ENCODE data around the gene MAP1LC3B.

MAP1LC3B gene

GRCh38 chr16:87436225-87437172, 44.4 kb downstream of the MAP1LC3B start:
- no peak for TF ChIP-seq CTCF (IDR thresholded peaks at IDR 0.05; ENCODE audit: low read depth, low read length)
- no peak for DNase-seq (ENCODE audit: extremely low read depth, low read depth)

GRCh38 chr16:87437327-87437726, 45.2 kb downstream of the MAP1LC3B start:
- TF ChIP-seq CTCF (IDR thresholded peaks at IDR 0.05; ENCODE audit: low read depth, low read length) = no peak

GRCh38 chr16:87437911-87438610, 45.9 kb downstream of the MAP1LC3B start:
- no peak for DNase-seq (ENCODE audit: extremely low read depth, low read depth)
- TF ChIP-seq CTCF (IDR thresholded peaks at IDR 0.05; ENCODE audit: low read depth, low read length) = no peak

More at GRCh38 chr16:87437327-87437726, 45.2 kb downstream of the MAP1LC3B start:
- no peak for DNase-seq (ENCODE audit: extremely low read depth, low read depth)

- no peak for TF ChIP-seq CTCF (IDR thresholded peaks at IDR 0.05; ENCODE audit: low read depth, low read length)
- DNase-seq (ENCODE audit: extremely low read depth, low read depth) = no peak
Measured at GRCh38 chr16:87438611-87438985, 46.5 kb downstream of the MAP1LC3B start.

GRCh38 chr16:87439926-87440325, 47.8 kb downstream of the MAP1LC3B start:
- DNase-seq (ENCODE audit: extremely low read depth, low read depth) = no peak
- TF ChIP-seq CTCF (IDR thresholded peaks at IDR 0.05; ENCODE audit: low read depth, low read length) = no peak

- no peak for TF ChIP-seq CTCF (IDR thresholded peaks at IDR 0.05; ENCODE audit: low read depth, low read length)
- DNase-seq (ENCODE audit: extremely low read depth, low read depth) = no peak
Measured at GRCh38 chr16:87441886-87442580, 49.9 kb downstream of the MAP1LC3B start.

All from AG09319 (cell line).